ENCODE measurements around the gene ENDOD1. TPM values are rescaled to one million over a fixed set of nuclear protein-coding genes. Genes with fewer than 3 reads are reported as not detected.
"Not testable (repeated sequence)": the region's sequence is repeated elsewhere in the genome, so short reads cannot be mapped to it uniquely, and the experiment has no call there.

The ENDOD1 gene
- total RNA-seq: 43.2 and 61.1 TPM in 2 replicates

- DNase-seq (ENCODE audit: low read depth in 2 of 2): peak; percentile 85 to 87
These were observed at the start of gene ENDOD1 for GRCh38 chr11:95089620-95090542. Gene ENDOD1 (plus strand): TSS chr11:95089846. CDS start chr11:95089928, 82 bp downstream.

- no peak for DNase-seq (ENCODE audit: low read depth in 2 of 2)
These were observed 47.4 kb upstream of the ENDOD1 start for GRCh38 chr11:95042239-95042638.

- DNase-seq (ENCODE audit: low read depth in 2 of 2): no peak
These were observed 46.7 kb upstream of the ENDOD1 start for GRCh38 chr11:95042906-95043305.

GRCh38 chr11:95044010-95044409 is 45.6 kb upstream of the ENDOD1 start:
- no peak for DNase-seq (ENCODE audit: low read depth in 2 of 2)

GRCh38 chr11:95045812-95046211 is 43.8 kb upstream of the ENDOD1 start:
- DNase-seq (ENCODE audit: low read depth in 2 of 2): no peak

GRCh38 chr11:95049122-95049521 is 40.5 kb upstream of the ENDOD1 start, which contains the start of gene KDM4F:
Gene KDM4F (plus strand): TSS chr11:95049422.
- not testable (repeated sequence) for DNase-seq (ENCODE audit: low read depth in 2 of 2)

GRCh38 chr11:95050595-95051202 is 38.9 kb upstream of the ENDOD1 start:
- no peak for DNase-seq (ENCODE audit: low read depth in 2 of 2)

GRCh38 chr11:95054356-95054755 is 35.3 kb upstream of the ENDOD1 start:
- no peak for DNase-seq (ENCODE audit: low read depth in 2 of 2)

GRCh38 chr11:95055283-95055897 is 34.3 kb upstream of the ENDOD1 start:
- no peak for DNase-seq (ENCODE audit: low read depth in 2 of 2)

GRCh38 chr11:95057959-95058358 is 31.7 kb upstream of the ENDOD1 start:
- DNase-seq (ENCODE audit: low read depth in 2 of 2): no peak

- DNase-seq (ENCODE audit: low read depth in 2 of 2): no peak
These were observed 31.0 kb upstream of the ENDOD1 start for GRCh38 chr11:95058621-95059020.

GRCh38 chr11:95059046-95059445 is 30.6 kb upstream of the ENDOD1 start:
- no peak for DNase-seq (ENCODE audit: low read depth in 2 of 2)

GRCh38 chr11:95065336-95065735 is 24.3 kb upstream of the ENDOD1 start:
- no peak for DNase-seq (ENCODE audit: low read depth in 2 of 2)

GRCh38 chr11:95066716-95067038 is 23.0 kb upstream of the ENDOD1 start, which contains the start of gene SRSF8:
Gene SRSF8 (plus strand): TSS chr11:95066919. CDS start chr11:95067227, 308 bp downstream.
- DNase-seq (ENCODE audit: low read depth in 2 of 2): no peak

GRCh38 chr11:95067039-95067840 is 22.4 kb upstream of the ENDOD1 start:
- peak; percentile 80 to 82 for DNase-seq (ENCODE audit: low read depth in 2 of 2)

GRCh38 chr11:95067841-95068219 is 21.8 kb upstream of the ENDOD1 start:
- peak in 1 of 2 donors; percentile 9 for DNase-seq (ENCODE audit: low read depth in 2 of 2)

GRCh38 chr11:95068549-95068948 is 21.1 kb upstream of the ENDOD1 start:
- peak; percentile 91 to 96 for DNase-seq (ENCODE audit: low read depth in 2 of 2)

- no peak for DNase-seq (ENCODE audit: low read depth in 2 of 2)
These were observed 19.2 kb upstream of the ENDOD1 start for GRCh38 chr11:95070471-95070870.

- DNase-seq (ENCODE audit: low read depth in 2 of 2): no peak
These were observed 16.7 kb upstream of the ENDOD1 start for GRCh38 chr11:95072948-95073347.

GRCh38 chr11:95074792-95075563 is 14.7 kb upstream of the ENDOD1 start:
- peak; percentile 31 to 51 for DNase-seq (ENCODE audit: low read depth in 2 of 2)

- peak; percentile 33 to 46 for DNase-seq (ENCODE audit: low read depth in 2 of 2)
These were observed 13.2 kb upstream of the ENDOD1 start for GRCh38 chr11:95076416-95076815.
